SK-N-SH (cell line): ENCODE measurements around the gene RELT. TPM values are rescaled to one million over a fixed set of nuclear protein-coding genes. Genes with fewer than 3 reads are reported as not detected.

Experiments
- CTCF ChIA-PET: fragments of 300-600, 350-600 bp; formaldehyde crosslinking; extraction: SDS; loops from one replicate; lab custom pipeline; 2021; lab: Yijun Ruan, JAX
- POLR2A ChIA-PET: fragments of 350-600 bp; sonication (Branson Sonifier 250); formaldehyde crosslinking; extraction: SDS; loops from one replicate; lab custom pipeline; 2020; ENCODE audit warnings: antibody characterized with exemption, inconsistent platforms; lab: Yijun Ruan, JAX
- DNase-seq: peaks from one replicate; pipeline ENCODE4 v3.0.0; 2012
- H2AFZ ChIP-seq: fragments of 200-600 bp; sonication (generic); 2 replicates; pipeline ENCODE4 v1.8.1; 2016; ENCODE audit warnings: antibody characterized with exemption, mild to moderate bottlenecking, low read depth
- H3F3A ChIP-seq: fragments of 200-600 bp; sonication (generic); replicated peaks from 2 replicates; pipeline ENCODE3; 2016; ENCODE audit warnings: antibody characterized with exemption, mild to moderate bottlenecking; ENCODE audit not compliant: insufficient read depth
- H3K27ac ChIP-seq, 2 experiments: fragments of 200-500 bp in 1 of 2; fragments of 200-600 bp in 1 of 2; sonication (Bioruptor generic) in 1 of 2; sonication (generic), shearing (Covaris generic) in 1 of 2; 2 replicates each; pipeline versions ENCODE4 v1.5.1 to v1.6.1; 2014 to 2016; ENCODE audit warnings: low read depth in 2 of 2, inconsistent platforms in 1 of 2, low read length in 1 of 2, mild to moderate bottlenecking in 1 of 2, mixed read lengths in 1 of 2
- H3K27me3 ChIP-seq: fragments of 200-600 bp; sonication (generic), shearing (Covaris generic); 2 replicates; pipeline ENCODE4 v1.6.1; 2016; ENCODE audit warnings: mixed run types; ENCODE audit not compliant: insufficient read depth
- H3K36me3 ChIP-seq, 2 experiments: fragments of 200-500 bp in 1 of 2; fragments of 200-600 bp in 1 of 2; sonication (Bioruptor generic) in 1 of 2; sonication (generic) in 1 of 2; replicated peaks in 1 of 2; 2 replicates each; pipeline versions ENCODE3 to v1.5.1; 2014 to 2016; ENCODE audit warnings: low read length in 1 of 2, mild to moderate bottlenecking in 1 of 2; ENCODE audit not compliant: insufficient read depth in 2 of 2, control insufficient read depth in 1 of 2
- H3K4me1 ChIP-seq, 2 experiments: fragments of 200-500 bp in 1 of 2; fragments of 200-600 bp in 1 of 2; sonication (Bioruptor generic) in 1 of 2; sonication (generic), shearing (Covaris generic) in 1 of 2; 2 replicates each; pipeline versions ENCODE4 v1.5.1 to v1.6.1; 2014 to 2016; ENCODE audit warnings: low read depth in 1 of 2, low read length in 1 of 2, mixed run types in 1 of 2; ENCODE audit not compliant: insufficient read depth in 2 of 2, control insufficient read depth in 1 of 2
- H3K4me2 ChIP-seq: fragments of 200-600 bp; sonication (generic), shearing (Covaris generic); 2 replicates; pipeline ENCODE4 v1.6.1; 2017; ENCODE audit warnings: mixed run types
- H3K4me3 ChIP-seq, 2 experiments: fragments of 200-500 bp in 1 of 2; fragments of 200-600 bp in 1 of 2; sonication (Bioruptor generic) in 1 of 2; sonication (generic), shearing (Covaris generic) in 1 of 2; 2 replicates each; pipeline versions ENCODE4 v1.5.1 to v1.8.1; 2014 to 2016; ENCODE audit warnings: low read depth in 2 of 2, inconsistent platforms in 1 of 2, low read length in 1 of 2, mild to moderate bottlenecking in 1 of 2, mixed read lengths in 1 of 2, moderate library complexity in 1 of 2
- H3K79me2 ChIP-seq: fragments of 200-600 bp; sonication (generic); 2 replicates; pipeline ENCODE4 v1.8.1; 2017; ENCODE audit warnings: mild to moderate bottlenecking; ENCODE audit not compliant: insufficient read depth
- H3K9ac ChIP-seq: fragments of 200-600 bp; sonication (generic); 2 replicates; pipeline ENCODE4 v1.6.1; 2017; ENCODE audit warnings: mixed run types
- H3K9me2 ChIP-seq: fragments of 200-600 bp; sonication (generic); 2 replicates; pipeline ENCODE4 v1.6.1; 2017; ENCODE audit warnings: mixed run types
- H3K9me3 ChIP-seq: fragments of 200-600 bp; sonication (generic); 2 replicates; pipeline ENCODE4 v1.6.1; 2017; ENCODE audit warnings: mixed run types, mild to moderate bottlenecking, moderate library complexity
- H4K20me1 ChIP-seq: fragments of 200-600 bp; sonication (generic); 2 replicates; pipeline ENCODE4 v1.6.1; 2017; ENCODE audit warnings: mild to moderate bottlenecking, mixed run types; ENCODE audit not compliant: insufficient read depth
- CHD2 ChIP-seq: fragments of 150-350 bp; IDR thresholded peaks from 2 replicates; pipeline ENCODE4 v1.6.1; 2018; ENCODE audit warnings: low read length; ENCODE audit not compliant: partially characterized antibody
- ELF1 ChIP-seq: IDR thresholded peaks from 2 replicates; pipeline ENCODE4 v1.4.0; 2012
- EZH2phosphoT487 ChIP-seq: fragments of 200-600 bp; sonication (generic); IDR thresholded peaks from 2 replicates; pipeline ENCODE4 v1.6.1; 2017; ENCODE audit warnings: low read depth, mixed run types, mild to moderate bottlenecking, antibody characterized with exemption, moderate library complexity, borderline replicate concordance
- FOXJ3 ChIP-seq: sonication (generic); formaldehyde crosslinking; IDR thresholded peaks from 2 replicates; pipeline ENCODE4 v1.5.1; 2020; ENCODE audit warnings: mild to moderate bottlenecking, missing genetic modification reagents
- NRF1 ChIP-seq: IDR thresholded peaks from 2 replicates; pipeline ENCODE4 v1.6.1; 2012; ENCODE audit warnings: low read depth, mild to moderate bottlenecking, low read length
- RCOR1 ChIP-seq: fragments of 150-350 bp; IDR thresholded peaks from 2 replicates; pipeline ENCODE4 v1.6.1; 2017; ENCODE audit warnings: antibody characterized with exemption, low read length
- SMC3 ChIP-seq: IDR thresholded peaks from 2 replicates; pipeline ENCODE4 v1.6.1; 2012; ENCODE audit warnings: low read depth, low read length, improper control_type of control experiment
- TAF1 ChIP-seq: IDR thresholded peaks from 2 replicates; pipeline ENCODE4 v1.6.1; 2012; ENCODE audit warnings: low read depth, mild to moderate bottlenecking, low read length, moderate library complexity, borderline replicate concordance
- TEAD4 ChIP-seq: IDR thresholded peaks from 2 replicates; pipeline ENCODE4 v1.4.0; 2012; ENCODE audit warnings: mild to moderate bottlenecking, borderline replicate concordance; ENCODE audit not compliant: insufficient read depth
- WGBS: methylation state at CpG from one replicate; pipeline ENCODE4 v1.1.6; 2017; ENCODE audit warnings: low lambda C conversion rate; 5-methylcytosine and 5-hydroxymethylcytosine counted together
- polyA plus RNA-seq, 3 experiments: library from polyadenylated mRNA; depleted of rRNA; stranded (reverse); fragments of >200 nt; gene quantifications; 2 replicates each; pipeline ENCODE4 v1.2.3, GENCODE V29; 2012
- TF ChIP-seq, protein P1 (sequence below): IDR thresholded peaks from 2 replicates; pipeline ENCODE4 v1.6.1; 2012; ENCODE audit warnings: mild to moderate bottlenecking, low read depth, low read length, moderate library complexity
- TF ChIP-seq, protein P2 (sequence below): fragments of 150-350 bp; IDR thresholded peaks from 2 replicates; pipeline ENCODE4 v1.6.1; 2016; ENCODE audit warnings: mild to moderate bottlenecking, low read depth, low read length
- TF ChIP-seq, protein P3 (sequence below): IDR thresholded peaks from 2 replicates; pipeline ENCODE4; 2012
- TF ChIP-seq, protein P4 (sequence below): IDR thresholded peaks from 2 replicates; pipeline ENCODE4 v1.4.0; 2012; ENCODE audit warnings: low read depth, borderline replicate concordance

RELT gene
- polyA plus RNA-seq, 1 of the 3 experiments (the other 2 are of a cell fraction): 4.3 TPM

DNA sequence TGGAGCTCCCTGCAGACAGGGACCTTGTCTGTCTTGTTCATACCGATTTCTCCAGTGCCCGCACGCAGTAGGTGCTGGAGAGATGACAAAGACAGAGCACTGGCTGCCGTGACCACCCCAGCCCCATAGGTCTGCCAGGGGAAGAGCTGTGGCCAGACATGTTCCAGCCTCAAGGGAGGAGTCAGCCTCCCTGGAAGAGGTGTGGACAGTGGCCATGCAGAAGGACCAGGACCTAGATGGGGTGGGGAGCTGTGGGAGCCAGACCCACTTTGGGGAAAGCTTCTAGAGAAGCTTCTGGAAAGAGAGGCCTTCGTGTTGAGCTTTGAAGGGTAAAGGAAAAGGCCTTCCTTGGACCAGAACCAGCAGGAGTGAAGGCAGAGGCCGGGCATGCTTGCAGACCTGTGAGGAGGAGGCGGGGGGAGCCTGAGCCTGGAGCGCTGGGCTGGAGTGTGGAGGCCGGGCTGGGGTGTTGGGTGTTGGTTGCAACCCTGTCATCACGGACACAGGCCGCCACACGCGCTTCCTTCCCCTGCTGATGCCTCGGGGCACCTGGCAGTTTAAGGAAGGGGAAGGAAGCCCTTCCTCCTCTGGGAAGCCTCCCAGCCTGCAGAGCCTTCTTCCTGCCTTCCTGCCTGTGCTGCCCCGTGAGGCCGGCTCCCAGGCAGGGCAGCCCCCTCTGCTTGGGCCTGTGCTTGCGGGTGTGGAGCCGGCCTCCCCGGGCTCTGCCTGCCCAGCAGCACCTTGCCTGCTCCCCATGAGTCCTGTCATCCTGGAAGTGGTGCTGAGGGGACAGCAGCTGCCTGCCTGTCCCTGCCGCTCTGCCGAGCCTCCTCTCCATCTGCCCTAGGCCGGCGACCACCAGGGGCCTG lies 12.3 kb downstream of the RELT start:
- Histone ChIP-seq H3K27ac (peak overlapping the region in 1 of 2 experiments; percentile 19; a peak in 1 of 4 replicates), H3K27me3 (no peaks in the 10 kb centered on the region), H3K79me2 (peaks cover 43% of the 10 kb centered on the region), H3K4me1 (peaks cover 11 to 21% of the 10 kb centered on the region in 2 experiments; a peak in 2 of 4 replicates), H3K4me3 (no peak overlapping the region), H3K4me2 (no peak overlapping the region), H3K9me3 (no peaks in the 10 kb centered on the region), H3K9me2 (no peaks in the 10 kb centered on the region), H2AFZ (no peak overlapping the region), H3F3A (no peaks in the 10 kb centered on the region), H3K9ac (no peak overlapping the region), H3K36me3 (no peaks in the 10 kb centered on the region), H4K20me1 (peaks cover 12% of the 10 kb centered on the region; the same call in 1 of the 2 replicates)
- POLR2A ChIA-PET: no interaction called here
- CTCF ChIA-PET: interaction anchor here (0.7 to 10.0 kb wide), 12 partner anchors 9 to 273 kb away, joined by 3 to 144 read pairs (median 5); no protein-coding TSS in a partner anchor
- no peak for TF ChIP-seq NRF1
- TF ChIP-seq, protein P1, sequence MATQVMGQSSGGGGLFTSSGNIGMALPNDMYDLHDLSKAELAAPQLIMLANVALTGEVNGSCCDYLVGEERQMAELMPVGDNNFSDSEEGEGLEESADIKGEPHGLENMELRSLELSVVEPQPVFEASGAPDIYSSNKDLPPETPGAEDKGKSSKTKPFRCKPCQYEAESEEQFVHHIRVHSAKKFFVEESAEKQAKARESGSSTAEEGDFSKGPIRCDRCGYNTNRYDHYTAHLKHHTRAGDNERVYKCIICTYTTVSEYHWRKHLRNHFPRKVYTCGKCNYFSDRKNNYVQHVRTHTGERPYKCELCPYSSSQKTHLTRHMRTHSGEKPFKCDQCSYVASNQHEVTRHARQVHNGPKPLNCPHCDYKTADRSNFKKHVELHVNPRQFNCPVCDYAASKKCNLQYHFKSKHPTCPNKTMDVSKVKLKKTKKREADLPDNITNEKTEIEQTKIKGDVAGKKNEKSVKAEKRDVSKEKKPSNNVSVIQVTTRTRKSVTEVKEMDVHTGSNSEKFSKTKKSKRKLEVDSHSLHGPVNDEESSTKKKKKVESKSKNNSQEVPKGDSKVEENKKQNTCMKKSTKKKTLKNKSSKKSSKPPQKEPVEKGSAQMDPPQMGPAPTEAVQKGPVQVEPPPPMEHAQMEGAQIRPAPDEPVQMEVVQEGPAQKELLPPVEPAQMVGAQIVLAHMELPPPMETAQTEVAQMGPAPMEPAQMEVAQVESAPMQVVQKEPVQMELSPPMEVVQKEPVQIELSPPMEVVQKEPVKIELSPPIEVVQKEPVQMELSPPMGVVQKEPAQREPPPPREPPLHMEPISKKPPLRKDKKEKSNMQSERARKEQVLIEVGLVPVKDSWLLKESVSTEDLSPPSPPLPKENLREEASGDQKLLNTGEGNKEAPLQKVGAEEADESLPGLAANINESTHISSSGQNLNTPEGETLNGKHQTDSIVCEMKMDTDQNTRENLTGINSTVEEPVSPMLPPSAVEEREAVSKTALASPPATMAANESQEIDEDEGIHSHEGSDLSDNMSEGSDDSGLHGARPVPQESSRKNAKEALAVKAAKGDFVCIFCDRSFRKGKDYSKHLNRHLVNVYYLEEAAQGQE: 0 out of 2 replicates have a peak, but pooled peaks have one; percentile 27
- WGBS: 91% methylated on average over 10 of the region's 23 CpGs
- DNase-seq: no peak

DNA sequence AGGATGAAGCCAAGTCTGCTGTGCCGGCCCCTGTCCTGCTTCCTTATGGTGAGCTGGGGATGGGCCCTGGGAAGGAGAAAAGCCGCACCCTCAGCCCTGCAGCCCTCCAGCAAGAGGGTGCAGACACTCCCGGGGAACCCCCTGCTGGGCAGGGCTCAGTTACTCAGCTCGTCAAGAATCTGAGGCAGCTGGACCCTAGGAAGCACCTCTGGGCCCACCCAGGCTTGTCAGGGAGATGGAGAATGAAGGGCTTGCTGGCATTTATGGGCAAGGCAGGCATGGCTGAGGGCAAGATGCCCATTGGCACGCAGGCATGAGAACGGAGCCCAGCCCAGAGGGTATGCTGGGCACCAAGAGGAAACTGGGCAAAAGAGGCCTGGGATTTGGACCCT lies 12.9 kb downstream of the RELT start:
- Histone ChIP-seq H3K27me3 (no peaks in the 10 kb centered on the region), H3K79me2 (peaks cover 39% of the 10 kb centered on the region), H3K9ac (no peak overlapping the region), H3K4me2 (no peak overlapping the region), H3K36me3 (no peaks in the 10 kb centered on the region), H3K9me3 (no peaks in the 10 kb centered on the region), H4K20me1 (peaks cover 12% of the 10 kb centered on the region; the same call in 1 of the 2 replicates), H3K4me3 (no peak overlapping the region), H2AFZ (no peak overlapping the region), H3K9me2 (no peaks in the 10 kb centered on the region), H3K27ac (no peak overlapping the region), H3F3A (no peaks in the 10 kb centered on the region), H3K4me1 (peaks cover 11 to 17% of the 10 kb centered on the region in 2 experiments; a peak in 2 of 4 replicates)
- ChIA-PET CTCF (interaction anchor here (0.7 to 10.0 kb wide), 9 partner anchors 10 to 272 kb away, joined by 3 to 144 read pairs (median 6); no protein-coding TSS in a partner anchor), POLR2A (no interaction called here)
- DNase-seq: no peak
- TF ChIP-seq CHD2 (no peak), EZH2phosphoT487 (no peak), FOXJ3 (CRISPR knock-in tag) (no peak), NRF1 (no peak), RCOR1 (no peak), SMC3 (no peak), TEAD4 (no peak), TAF1 (no peak), ELF1 (no peak)
- TF ChIP-seq, protein P2, sequence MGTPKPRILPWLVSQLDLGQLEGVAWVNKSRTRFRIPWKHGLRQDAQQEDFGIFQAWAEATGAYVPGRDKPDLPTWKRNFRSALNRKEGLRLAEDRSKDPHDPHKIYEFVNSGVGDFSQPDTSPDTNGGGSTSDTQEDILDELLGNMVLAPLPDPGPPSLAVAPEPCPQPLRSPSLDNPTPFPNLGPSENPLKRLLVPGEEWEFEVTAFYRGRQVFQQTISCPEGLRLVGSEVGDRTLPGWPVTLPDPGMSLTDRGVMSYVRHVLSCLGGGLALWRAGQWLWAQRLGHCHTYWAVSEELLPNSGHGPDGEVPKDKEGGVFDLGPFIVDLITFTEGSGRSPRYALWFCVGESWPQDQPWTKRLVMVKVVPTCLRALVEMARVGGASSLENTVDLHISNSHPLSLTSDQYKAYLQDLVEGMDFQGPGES: no peak
- TF ChIP-seq, protein P3, sequence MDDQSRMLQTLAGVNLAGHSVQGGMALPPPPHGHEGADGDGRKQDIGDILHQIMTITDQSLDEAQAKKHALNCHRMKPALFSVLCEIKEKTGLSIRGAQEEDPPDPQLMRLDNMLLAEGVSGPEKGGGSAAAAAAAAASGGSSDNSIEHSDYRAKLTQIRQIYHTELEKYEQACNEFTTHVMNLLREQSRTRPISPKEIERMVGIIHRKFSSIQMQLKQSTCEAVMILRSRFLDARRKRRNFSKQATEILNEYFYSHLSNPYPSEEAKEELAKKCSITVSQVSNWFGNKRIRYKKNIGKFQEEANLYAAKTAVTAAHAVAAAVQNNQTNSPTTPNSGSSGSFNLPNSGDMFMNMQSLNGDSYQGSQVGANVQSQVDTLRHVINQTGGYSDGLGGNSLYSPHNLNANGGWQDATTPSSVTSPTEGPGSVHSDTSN: no peak
- TF ChIP-seq, protein P4, sequence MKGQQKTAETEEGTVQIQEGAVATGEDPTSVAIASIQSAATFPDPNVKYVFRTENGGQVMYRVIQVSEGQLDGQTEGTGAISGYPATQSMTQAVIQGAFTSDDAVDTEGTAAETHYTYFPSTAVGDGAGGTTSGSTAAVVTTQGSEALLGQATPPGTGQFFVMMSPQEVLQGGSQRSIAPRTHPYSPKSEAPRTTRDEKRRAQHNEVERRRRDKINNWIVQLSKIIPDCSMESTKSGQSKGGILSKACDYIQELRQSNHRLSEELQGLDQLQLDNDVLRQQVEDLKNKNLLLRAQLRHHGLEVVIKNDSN: no peak
- no CpG with 5 or more reads among the region's 6 CpGs for WGBS
